ENCODE data around the gene PLEKHG5. TPM values are rescaled to one million over a fixed set of nuclear protein-coding genes. Genes with fewer than 3 reads are reported as not detected.
"Not testable (repeated sequence)": the region's sequence is repeated elsewhere in the genome, so short reads cannot be mapped to it uniquely, and the experiment has no call there.

The PLEKHG5 gene
- total RNA-seq, 1 donor = 11.2 TPM

GRCh38 chr1:6494627-6495026, 3.2 kb upstream of the PLEKHG5 start:
- no peak for TF ChIP-seq CTCF (IDR thresholded peaks at IDR 0.05; ENCODE audit: insufficient read depth, low read depth, low read length)
- H3K4me3 ChIP-seq (ENCODE audit: low read depth, low read length) = no peak overlapping the region
- no peak for DNase-seq (ENCODE audit: low read depth)

- H3K4me3 ChIP-seq (ENCODE audit: low read depth, low read length); DNase-seq (ENCODE audit: low read depth): not testable (repeated sequence)
Measured at GRCh38 chr1:6493834-6494223, 2.4 kb upstream of the PLEKHG5 start.

- DNase-seq (ENCODE audit: low read depth) = no peak
- no peak overlapping the region for H3K4me3 ChIP-seq (ENCODE audit: low read depth, low read length)
- TF ChIP-seq CTCF (IDR thresholded peaks at IDR 0.05; ENCODE audit: insufficient read depth, low read depth, low read length) = no peak
Measured at GRCh38 chr1:6491966-6492365, 499 bp upstream of the PLEKHG5 start.

- DNase-seq (ENCODE audit: low read depth) = no peak
- no peak for TF ChIP-seq CTCF (IDR thresholded peaks at IDR 0.05; ENCODE audit: insufficient read depth, low read depth, low read length)
- H3K4me3 ChIP-seq (ENCODE audit: low read depth, low read length) = peak overlapping the region; percentile 89
Measured at GRCh38 chr1:6491081-6491449, 402 bp downstream of the PLEKHG5 start.

GRCh38 chr1:6490181-6491080, 1.0 kb downstream of the PLEKHG5 start:
- DNase-seq (ENCODE audit: low read depth) = peak; percentile 68
- TF ChIP-seq CTCF (IDR thresholded peaks at IDR 0.05; ENCODE audit: insufficient read depth, low read depth, low read length) = no peak
- H3K4me3 ChIP-seq (ENCODE audit: low read depth, low read length) = peak overlapping the region; percentile 89

GRCh38 chr1:6489799-6490180, 1.7 kb downstream of the PLEKHG5 start:
- TF ChIP-seq CTCF (IDR thresholded peaks at IDR 0.05; ENCODE audit: insufficient read depth, low read depth, low read length) = peak; percentile 93
- H3K4me3 ChIP-seq (ENCODE audit: low read depth, low read length) = peak overlapping the region; percentile 89
- peak; percentile 65 for DNase-seq (ENCODE audit: low read depth)

GRCh38 chr1:6489383-6489765, 2.1 kb downstream of the PLEKHG5 start:
- no peak for DNase-seq (ENCODE audit: low read depth)
- no peak overlapping the region for H3K4me3 ChIP-seq (ENCODE audit: low read depth, low read length)
- TF ChIP-seq CTCF (IDR thresholded peaks at IDR 0.05; ENCODE audit: insufficient read depth, low read depth, low read length) = no peak
